NCI-H128 (cell line): ENCODE data around the gene GPHB5.

ENCODE experiments used
- DNase-seq: peaks from one replicate; lab custom pipeline; 2025; ENCODE audit not compliant: unreplicated experiment; lab: John Stamatoyannopoulos, UW

Gene GPHB5

GRCh38 chr14:63266106-63266505 lies 52.6 kb downstream of the GPHB5 start:
- DNase-seq, result no peak
